ENCODE results near the gene LRP5.

Gene LRP5

GRCh38 chr11:68311160-68312116 is 953 bp upstream of the LRP5 start:
- no peak for DNase-seq

- no peak for DNase-seq
These were observed 586 bp downstream of the LRP5 start for GRCh38 chr11:68312780-68313573.

- DNase-seq: no peak
These were observed 1.3 kb downstream of the LRP5 start for GRCh38 chr11:68313574-68314202.

DNA sequence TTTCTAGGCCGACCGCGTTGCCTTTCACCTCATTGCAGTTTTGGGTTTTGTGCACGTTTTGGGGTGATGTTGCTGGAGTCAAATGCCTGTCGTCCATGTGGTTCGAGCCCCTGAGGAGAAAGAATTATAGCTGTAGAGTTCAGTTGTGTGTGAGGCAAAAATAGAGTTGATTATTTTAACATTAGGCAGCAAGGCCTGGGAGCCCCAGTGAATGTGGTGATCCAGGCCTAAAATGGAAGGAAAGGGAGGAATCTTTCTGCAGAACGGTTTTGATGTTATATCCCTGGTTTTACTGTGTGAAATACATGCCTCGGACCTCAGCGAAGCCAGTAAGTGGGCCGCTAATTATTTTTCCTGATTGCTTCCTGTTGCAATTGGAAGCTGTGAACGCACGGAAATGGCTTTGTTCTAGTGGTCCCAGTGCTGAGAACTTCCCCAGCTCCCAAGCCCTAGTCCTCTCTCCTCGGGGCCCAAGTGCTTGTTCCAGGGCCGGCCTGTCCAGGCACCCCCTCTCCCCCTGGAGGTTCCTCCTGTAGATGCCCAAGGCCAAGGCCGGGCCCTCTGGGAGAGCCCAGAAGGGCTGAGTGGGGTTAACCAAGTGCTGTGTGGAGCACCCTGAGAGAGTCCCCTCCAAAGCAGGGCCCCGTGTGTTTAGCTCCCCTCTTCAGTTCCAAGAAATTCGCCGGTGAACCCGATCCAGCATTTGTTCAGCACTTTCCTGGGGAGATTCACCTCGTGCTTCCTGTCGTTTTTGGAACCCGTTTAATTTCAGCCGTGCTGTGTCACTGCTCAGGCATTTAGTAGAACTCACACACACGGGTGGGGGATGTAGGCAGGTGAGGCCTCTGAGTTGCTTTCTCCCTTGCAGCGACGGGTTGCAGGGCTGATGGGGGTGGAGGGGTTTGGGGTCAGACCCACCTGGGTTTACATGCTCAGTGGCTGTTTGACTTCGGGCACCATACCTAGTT is 2.1 kb downstream of the LRP5 start:
- no peak for DNase-seq

DNA sequence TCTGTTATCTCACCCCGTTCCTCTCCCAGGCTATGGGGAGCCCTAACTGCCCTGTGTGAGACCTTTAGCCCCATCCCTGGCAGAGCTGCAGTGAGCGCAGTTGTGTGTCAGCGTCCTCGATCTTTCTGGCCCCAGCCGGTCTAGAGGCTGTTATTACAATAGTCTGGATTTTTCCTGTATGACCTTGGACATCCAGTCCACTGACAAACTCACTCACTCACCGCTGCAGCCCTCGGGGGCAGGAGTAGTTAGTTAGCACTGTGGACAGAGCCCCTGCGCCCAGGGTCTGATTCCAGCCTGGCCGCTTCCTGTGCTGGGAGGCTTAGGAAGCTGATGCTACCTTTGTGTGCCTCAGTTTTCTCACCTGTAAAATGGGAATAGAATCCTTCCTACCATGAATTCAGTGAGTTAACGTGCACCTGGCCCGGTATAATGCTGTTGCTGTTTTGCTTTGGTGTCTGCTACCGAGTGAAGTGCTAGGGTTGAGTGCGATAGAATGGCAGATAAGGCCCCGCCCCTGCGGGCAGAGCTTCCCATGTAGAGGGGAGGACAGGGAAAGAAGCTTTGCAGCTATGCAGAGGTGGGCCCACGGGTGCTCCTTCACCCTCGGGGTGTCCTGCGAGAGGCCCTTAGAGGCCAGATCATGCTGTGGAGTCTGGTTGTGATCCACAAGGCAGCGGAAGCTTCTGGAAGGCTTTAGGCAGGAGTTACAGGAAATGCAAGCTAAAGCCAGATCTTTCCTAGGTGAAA is 3.0 kb downstream of the LRP5 start:
- no peak for DNase-seq

GRCh38 chr11:68317147-68317785 is 4.9 kb downstream of the LRP5 start:
- DNase-seq: no peak

DNA sequence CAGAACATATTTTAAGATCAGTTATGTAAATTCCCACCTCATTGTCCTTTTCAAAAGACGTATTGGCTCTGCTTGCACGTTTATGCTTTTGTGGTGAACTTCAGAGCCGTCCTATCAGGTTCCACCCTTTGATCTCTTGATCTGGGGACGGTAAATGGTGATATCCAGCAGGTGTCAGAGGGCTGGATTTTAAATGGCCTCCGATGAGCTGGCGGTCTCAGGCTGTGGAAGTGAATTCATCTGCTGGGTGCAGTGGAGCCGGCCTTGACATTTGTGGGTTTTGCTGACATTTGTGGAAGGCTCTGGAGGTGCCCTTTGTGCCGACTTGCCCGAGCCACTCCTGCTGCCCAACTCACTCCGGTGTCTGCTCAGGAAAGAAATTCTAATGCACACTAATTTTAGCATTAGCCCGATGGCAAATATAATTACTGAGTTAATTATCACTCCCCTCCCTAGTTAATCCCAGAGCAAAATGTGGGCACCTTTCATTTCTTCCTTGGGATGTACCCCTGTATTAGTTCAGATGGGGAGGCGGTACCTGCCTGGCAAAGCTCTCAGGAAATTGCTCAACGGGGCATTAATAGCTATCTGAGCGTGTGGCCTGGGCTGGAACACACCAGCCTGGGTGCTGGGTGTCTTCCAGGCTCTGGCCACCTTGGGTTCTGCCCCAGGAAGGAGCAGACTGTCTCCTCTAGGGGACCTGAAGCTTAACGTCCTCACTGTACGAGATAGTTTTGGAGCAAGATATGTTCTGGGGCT is 9.1 kb downstream of the LRP5 start:
- no peak for DNase-seq

DNA sequence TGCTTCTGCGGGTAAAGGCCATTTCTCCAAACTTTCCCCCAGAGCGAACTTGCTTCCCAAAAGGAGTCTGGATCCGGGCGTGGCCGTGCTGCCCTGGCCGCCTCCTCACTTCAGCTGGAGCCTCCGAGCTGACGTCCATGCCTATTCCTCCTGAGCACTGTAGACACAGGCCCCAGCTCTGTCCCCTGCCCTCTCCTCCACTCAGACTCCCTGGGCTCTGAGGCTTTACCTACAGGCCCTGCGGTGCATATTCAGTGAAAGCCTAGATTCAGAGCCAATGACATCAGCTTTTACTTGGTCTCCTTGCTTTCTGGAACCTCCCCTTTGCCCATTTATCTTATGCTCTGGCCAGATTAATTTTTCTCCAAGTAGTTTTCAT is 9.7 kb downstream of the LRP5 start:
- no peak for DNase-seq

DNA sequence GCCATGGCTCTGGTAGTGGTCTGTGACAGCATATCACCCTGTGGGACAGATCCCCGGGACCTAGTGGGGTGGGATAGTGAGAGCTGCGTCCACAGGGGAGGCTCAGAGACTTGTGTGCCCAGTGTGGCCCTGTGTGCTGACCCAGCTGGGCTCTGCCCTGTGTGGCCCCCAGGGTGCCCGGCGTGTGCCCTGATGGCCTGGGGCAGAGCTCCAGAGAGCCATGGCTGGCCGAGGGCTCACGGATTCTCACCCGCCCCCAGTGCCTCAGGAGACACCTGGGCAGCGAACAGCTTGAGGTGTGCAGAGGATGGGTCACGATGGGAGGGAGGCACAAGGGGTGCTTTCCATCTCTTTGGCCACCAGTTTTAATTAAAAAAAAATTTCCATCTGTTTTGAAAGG is 11.8 kb downstream of the LRP5 start:
- DNase-seq: no peak

DNA sequence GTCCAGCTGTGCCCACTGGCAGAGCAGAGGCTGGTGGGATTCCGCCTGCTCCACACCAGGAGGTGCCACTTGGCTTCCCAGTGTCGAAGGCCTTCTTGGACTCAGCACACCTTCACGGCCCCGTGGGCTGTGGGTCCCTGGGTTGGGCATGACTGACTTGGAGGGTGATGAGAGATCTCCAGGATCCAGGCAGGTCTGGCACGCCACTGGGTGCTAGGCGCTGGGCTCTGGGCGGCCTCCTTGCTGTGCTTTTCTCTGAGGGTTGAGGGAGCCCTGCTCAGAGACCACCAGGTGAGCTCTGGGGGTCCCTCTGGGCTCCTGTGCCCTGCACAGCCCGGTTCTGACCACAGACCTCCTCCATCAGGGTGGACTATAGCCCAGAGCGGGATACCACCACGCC is 12.3 kb downstream of the LRP5 start:
- no peak for DNase-seq

- DNase-seq: no peak
These were observed 13.0 kb downstream of the LRP5 start for GRCh38 chr11:68325183-68325906.

GRCh38 chr11:68325907-68326220 is 13.5 kb downstream of the LRP5 start:
- DNase-seq: no peak

- DNase-seq: no peak
These were observed 14.2 kb downstream of the LRP5 start for GRCh38 chr11:68326334-68327215.

DNA sequence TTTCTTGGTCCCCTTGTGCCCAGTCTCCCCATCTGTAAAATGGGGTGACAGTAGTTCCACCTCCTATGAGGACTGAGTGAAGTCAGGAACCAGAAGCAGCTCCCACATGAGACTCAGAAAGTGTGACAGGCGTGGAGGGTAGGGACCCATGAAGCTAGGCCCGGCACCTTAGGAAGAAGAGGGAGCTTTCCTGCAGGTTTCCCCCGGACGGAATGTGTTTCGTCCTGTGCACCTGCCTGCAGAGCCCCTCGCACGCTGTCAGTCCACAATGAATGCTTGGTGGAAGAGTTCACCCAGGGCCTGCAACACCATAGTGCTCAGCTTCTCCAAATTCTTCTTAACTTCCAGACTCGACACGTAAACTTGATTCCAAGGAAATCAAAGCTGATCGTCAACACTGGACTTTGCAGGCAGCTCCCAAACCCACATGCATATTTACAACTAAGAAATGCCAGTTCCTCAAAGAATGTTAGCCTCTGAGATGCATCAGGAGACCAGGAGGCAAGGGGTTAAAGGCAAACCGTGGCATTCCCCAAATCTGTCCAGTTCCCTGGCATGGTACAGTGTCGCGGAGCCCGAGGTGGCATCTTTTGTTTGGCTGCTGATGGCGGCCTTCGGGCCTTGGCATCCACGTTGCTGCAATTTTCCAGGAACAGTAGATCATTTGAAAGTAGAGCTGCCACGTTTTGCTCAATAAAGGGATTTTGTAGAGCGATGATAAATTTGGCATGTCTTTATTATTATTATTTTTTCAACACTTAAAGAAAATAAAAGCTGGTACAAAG is 15.4 kb downstream of the LRP5 start:
- DNase-seq: no peak

- no peak for DNase-seq
These were observed 16.1 kb downstream of the LRP5 start for GRCh38 chr11:68328374-68329091.

DNA sequence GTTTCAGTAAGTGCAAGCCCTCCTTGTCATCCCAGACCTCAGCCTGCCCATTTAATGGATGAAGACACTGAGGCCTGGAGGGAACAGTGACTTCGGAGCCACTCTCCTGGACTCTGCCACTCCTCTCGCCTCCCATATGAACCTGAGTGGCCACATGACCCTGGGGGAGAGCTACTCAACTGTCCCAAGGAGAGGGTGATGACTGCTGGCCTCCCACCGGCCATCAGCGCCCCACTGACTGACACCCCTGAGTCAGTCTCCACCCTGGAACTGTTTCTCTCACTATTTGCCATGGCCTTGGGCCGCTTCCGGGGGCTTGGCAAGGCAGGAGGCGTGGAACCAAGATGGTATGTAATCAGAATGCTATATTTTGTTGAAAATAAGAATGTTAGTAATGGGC is 17.1 kb downstream of the LRP5 start:
- no peak for DNase-seq

All from cortex of kidney (tissue), 1 donor.